Measurements from ENCODE around the gene KCMF1.

DNA sequence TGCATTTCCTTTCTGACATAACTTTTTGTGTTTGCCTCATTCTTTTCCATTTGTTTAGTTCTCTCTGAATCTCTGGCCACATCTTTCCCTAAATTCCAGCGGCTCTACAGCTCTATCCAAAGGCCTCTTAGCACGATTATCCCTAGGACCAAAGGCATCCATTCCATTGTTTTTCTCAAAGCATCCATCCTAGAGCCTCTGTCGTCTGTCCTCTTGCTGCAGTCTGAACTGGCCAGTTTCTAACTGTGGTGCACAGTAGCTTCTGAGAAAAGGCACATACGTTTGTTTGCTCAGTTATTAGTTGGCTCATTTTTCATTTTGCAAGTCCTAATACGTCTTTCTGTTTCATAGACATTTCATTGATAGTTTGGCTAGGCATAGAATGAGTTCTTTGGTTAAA, 116.6 kb downstream of the KCMF1 start:
- TF ChIP-seq, protein P1, sequence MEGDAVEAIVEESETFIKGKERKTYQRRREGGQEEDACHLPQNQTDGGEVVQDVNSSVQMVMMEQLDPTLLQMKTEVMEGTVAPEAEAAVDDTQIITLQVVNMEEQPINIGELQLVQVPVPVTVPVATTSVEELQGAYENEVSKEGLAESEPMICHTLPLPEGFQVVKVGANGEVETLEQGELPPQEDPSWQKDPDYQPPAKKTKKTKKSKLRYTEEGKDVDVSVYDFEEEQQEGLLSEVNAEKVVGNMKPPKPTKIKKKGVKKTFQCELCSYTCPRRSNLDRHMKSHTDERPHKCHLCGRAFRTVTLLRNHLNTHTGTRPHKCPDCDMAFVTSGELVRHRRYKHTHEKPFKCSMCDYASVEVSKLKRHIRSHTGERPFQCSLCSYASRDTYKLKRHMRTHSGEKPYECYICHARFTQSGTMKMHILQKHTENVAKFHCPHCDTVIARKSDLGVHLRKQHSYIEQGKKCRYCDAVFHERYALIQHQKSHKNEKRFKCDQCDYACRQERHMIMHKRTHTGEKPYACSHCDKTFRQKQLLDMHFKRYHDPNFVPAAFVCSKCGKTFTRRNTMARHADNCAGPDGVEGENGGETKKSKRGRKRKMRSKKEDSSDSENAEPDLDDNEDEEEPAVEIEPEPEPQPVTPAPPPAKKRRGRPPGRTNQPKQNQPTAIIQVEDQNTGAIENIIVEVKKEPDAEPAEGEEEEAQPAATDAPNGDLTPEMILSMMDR (IDR thresholded peaks at IDR 0.05), result no peak
- TF ChIP-seq POLR2A (IDR thresholded peaks at IDR 0.05) (no peak), POLR2AphosphoS5 (IDR thresholded peaks at IDR 0.05; ENCODE audit: insufficient read depth in 1 of 2, low read depth in 1 of 2) (no peak)
